ENCODE measurements around the gene C3orf38.

DNA sequence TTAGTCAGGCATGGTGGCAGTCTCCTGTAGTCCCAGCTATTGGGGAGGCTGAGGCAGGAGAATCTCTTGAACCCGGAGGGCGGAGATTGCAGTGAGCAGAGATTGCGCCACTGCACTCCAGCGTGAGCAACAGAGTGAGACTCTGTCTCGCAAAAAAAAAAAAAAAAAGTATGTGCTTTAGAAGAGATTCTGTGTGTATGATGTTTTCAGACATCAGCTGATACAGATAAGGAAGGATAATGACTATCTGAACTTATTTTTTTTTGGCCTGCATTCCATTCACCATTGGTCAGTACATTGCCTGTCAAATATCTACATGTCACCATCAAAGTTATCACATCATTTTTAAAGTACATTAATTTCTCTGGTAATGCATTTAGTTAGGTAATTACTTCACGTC lies 17.4 kb downstream of the C3orf38 start:
- TF ChIP-seq CTCF (IDR thresholded peaks at IDR 0.05) (no peak), POLR2A (IDR thresholded peaks at IDR 0.05) (no peak)
